HCT116 (cell line): Measurements from ENCODE around the gene SLC50A1. TPM values are rescaled to one million over a fixed set of nuclear protein-coding genes. Genes with fewer than 3 reads are reported as not detected.

Source experiments
- ATAC-seq: fragments of 200-7000 bp; cut with Tn5 transposase; 2 replicates; pipeline ENCODE4 v1.9.1; 2020; ENCODE audit warnings: mild to moderate bottlenecking, moderate library complexity
- BruUV-seq: library from RNA; stranded (reverse); fragments of 400-500 nt; replicated peaks from 2 replicates; lab custom pipeline; 2021; lab: Mats Ljungman, UMichigan
- CTCF ChIA-PET: fragments of 300-600 bp; sonication (Branson Sonifier 250); formaldehyde crosslinking; loops from one replicate; lab custom pipeline; 2021; ENCODE audit warnings: antibody characterized with exemption; lab: Charles Lee
- POLR2A ChIA-PET: fragments of 300-600, 350-600 bp; sonication (Branson Sonifier 250); formaldehyde crosslinking; loops from one replicate; lab custom pipeline; 2021; ENCODE audit warnings: antibody characterized with exemption; lab: Charles Lee
- RAD21 ChIA-PET, 2 experiments: fragments of 300-600 bp; sonication (Branson Sonifier 250); formaldehyde crosslinking; loops; one replicate each; lab custom pipeline; 2023; ENCODE audit warnings: low total read pairs in 2 of 2; ENCODE audit not compliant: uncharacterized antibody in 2 of 2, unreplicated experiment in 2 of 2, low non-redundant PET in 1 of 2; lab: Charles Lee
- DNase-seq: peaks from one replicate; pipeline ENCODE4 v3.0.0-alpha.2; 2010; ENCODE audit warnings: low read depth, low spot score
- H2AFZ ChIP-seq: fragments of 200-600 bp; shearing (Covaris generic), sonication (generic); 2 replicates; pipeline ENCODE4 v1.6.1; 2017; ENCODE audit warnings: low read depth, mixed run types, mixed read lengths, antibody characterized with exemption, low read length; ENCODE audit not compliant: poor library complexity, severe bottlenecking
- H3K27ac ChIP-seq: 2 replicates; pipeline ENCODE4 v1.5.1; 2012; ENCODE audit warnings: low read depth, low read length
- H3K27me3 ChIP-seq: fragments of 200-600 bp; sonication (generic); 2 replicates; pipeline ENCODE4 v1.6.1; 2016; ENCODE audit warnings: mixed run types, low read length, mixed read lengths; ENCODE audit not compliant: insufficient read depth
- H3K36me3 ChIP-seq, 2 experiments: fragments of 200-500 bp in 1 of 2; fragments of 200-600 bp in 1 of 2; sonication (Bioruptor generic) in 1 of 2; sonication (generic) in 1 of 2; 2 replicates each; pipeline versions ENCODE4 v1.5.1 to v1.6.1; 2014 to 2016; ENCODE audit warnings: low read length in 2 of 2, inconsistent platforms in 1 of 2, mixed read lengths in 1 of 2, mixed run types in 1 of 2; ENCODE audit not compliant: insufficient read depth in 2 of 2, control insufficient read depth in 1 of 2
- H3K4me1 ChIP-seq, 2 experiments: fragments of 200-600 bp in 1 of 2; sonication (generic) in 1 of 2; 2 replicates each; pipeline versions ENCODE4 v1.5.1 to v1.6.1; 2012 to 2017; ENCODE audit warnings: low read length in 2 of 2, inconsistent platforms in 1 of 2, mild to moderate bottlenecking in 1 of 2, mixed read lengths in 1 of 2, mixed run types in 1 of 2, moderate library complexity in 1 of 2; ENCODE audit not compliant: insufficient read depth in 2 of 2, control insufficient read depth in 1 of 2
- H3K4me2 ChIP-seq: fragments of 200-600 bp; sonication (generic); 2 replicates; pipeline ENCODE4 v1.6.1; 2017; ENCODE audit warnings: mixed run types, low read length, mixed read lengths
- H3K4me3 ChIP-seq, 2 experiments: fragments of 200-600 bp in 1 of 2; sonication (generic) in 1 of 2; replicated peaks in 1 of 2; 2 replicates each; pipeline ENCODE4 v1.5.1; 2011 to 2016; ENCODE audit warnings: low read length in 2 of 2, control low read depth in 1 of 2, low read depth in 1 of 2, mild to moderate bottlenecking in 1 of 2, mixed read lengths in 1 of 2, mixed run types in 1 of 2
- H3K79me2 ChIP-seq: fragments of 200-600 bp; sonication (generic); 2 replicates; pipeline ENCODE4 v1.6.1; 2017; ENCODE audit warnings: mild to moderate bottlenecking, mixed run types, low read length, moderate library complexity, mixed read lengths; ENCODE audit not compliant: insufficient read depth
- H3K9ac ChIP-seq: fragments of 200-600 bp; sonication (generic); 2 replicates; pipeline ENCODE4 v1.6.1; 2016; ENCODE audit warnings: low read length, mixed read lengths
- H3K9me2 ChIP-seq: fragments of 200-600 bp; sonication (generic), shearing (Covaris generic); 2 replicates; pipeline ENCODE4 v1.6.1; 2017; ENCODE audit warnings: mixed run types, mild to moderate bottlenecking, moderate library complexity; ENCODE audit not compliant: insufficient read depth
- H3K9me3 ChIP-seq, 2 experiments: fragments of 200-500 bp in 1 of 2; fragments of 200-600 bp in 1 of 2; sonication (Bioruptor generic) in 1 of 2; sonication (generic) in 1 of 2; 2 replicates each; pipeline ENCODE4 v1.6.1; 2014 to 2017; ENCODE audit warnings: low read length in 2 of 2, mixed read lengths in 2 of 2, inconsistent platforms in 1 of 2, low read depth in 1 of 2, mild to moderate bottlenecking in 1 of 2, mixed run types in 1 of 2, moderate library complexity in 1 of 2; ENCODE audit not compliant: control insufficient read depth in 1 of 2, insufficient read depth in 1 of 2
- H4K20me1 ChIP-seq: fragments of 200-600 bp; sonication (generic), shearing (Covaris generic); 2 replicates; pipeline ENCODE4 v1.6.1; 2017; ENCODE audit warnings: mixed run types, mild to moderate bottlenecking, moderate library complexity; ENCODE audit not compliant: insufficient read depth
- CTCF ChIP-seq, 3 experiments: fragments of 200-600 bp in 1 of 3; sonication (generic) in 1 of 3; IDR thresholded peaks in 2 of 3; conservative IDR thresholded peaks in 1 of 3; 2 replicates each; pipeline ENCODE4 v1.5.1; 2012 to 2017; ENCODE audit warnings: low read depth in 2 of 3, low read length in 2 of 3, antibody characterized with exemption in 1 of 3, borderline replicate concordance in 1 of 3, control low read depth in 1 of 3, mild to moderate bottlenecking in 1 of 3, mixed read lengths in 1 of 3, mixed run types in 1 of 3, moderate library complexity in 1 of 3; ENCODE audit not compliant: insufficient read depth in 1 of 3
- EGR1 ChIP-seq: IDR thresholded peaks from 2 replicates; pipeline ENCODE4 v1.6.1; 2012; ENCODE audit warnings: low read depth
- ELF1 ChIP-seq: IDR thresholded peaks from 2 replicates; pipeline ENCODE4 v1.6.1; 2012; ENCODE audit warnings: low read depth, borderline replicate concordance
- EZH2 ChIP-seq: fragments of 200-600 bp; sonication (generic); IDR thresholded peaks from 2 replicates; pipeline ENCODE4 v1.6.1; 2017; ENCODE audit warnings: antibody characterized with exemption, mixed run types
- JUND ChIP-seq: IDR thresholded peaks from 2 replicates; pipeline ENCODE4 v1.6.1; 2012
- intact Hi-C: fragments of 100-400 bp; cut with micrococcal nuclease; formaldehyde crosslinking; loops from 2 replicates; pipeline ENCODE4 v1.10.0; 2022
- total RNA-seq: library from RNA; stranded (reverse); gene quantifications from one replicate; pipeline ENCODE4 v1.2.1, GENCODE V29; 2021; ENCODE audit not compliant: unreplicated experiment

The SLC50A1 gene
- total RNA-seq, 1 experiment from 2014 or later: 49.9 TPM

GRCh38 chr1:155086128-155086741 lies 49.4 kb upstream of the SLC50A1 start:
- Histone ChIP-seq H3K9ac (peak overlapping the region; percentile 79), H3K27me3 (no peaks in the 10 kb centered on the region), H2AFZ (no peak overlapping the region), H3K79me2 (no peaks in the 10 kb centered on the region; the same call in 1 of the 2 replicates), H3K4me2 (peak overlapping the region; percentile 90), H3K36me3 (peaks cover 0 to 6% of the 10 kb centered on the region in 2 experiments; a peak in 1 of 4 replicates), H3K4me3 (peak overlapping the region; percentile 61 to 67), H3K27ac (peak overlapping the region; percentile 67), H4K20me1 (no peaks in the 10 kb centered on the region), H3K9me2 (no peaks in the 10 kb centered on the region)
- ChIA-PET POLR2A (interaction anchor here (1.5 to 1.9 kb wide), 2 partner anchors 87 to 108 kb away, joined by 3 to 7 read pairs; partner anchors contain the start of gene KRTCAP2), RAD21 (no interaction called here)
- ATAC-seq: peak; percentile 29
- intact Hi-C loops: no loop called here
- no peak for DNase-seq
- BruUV-seq: TSS peak; percentile 43
- TF ChIP-seq CTCF (IDR thresholded peaks at IDR 0.05 in 2 of 3, conservative IDR thresholded peaks at IDR 0.05 in 1 of 3; ENCODE audit: borderline replicate concordance in 1 of 3, insufficient read depth in 1 of 3, low read depth in 2 of 3, low read length in 2 of 3): peak in 2 of 3 experiments; percentile 94 to 96; a peak in 4 of 6 replicates
- TF ChIP-seq JUND: no peak
- TF ChIP-seq, all 23 proteins: peak for 1
- peaks cover 24 to 52% of the 10 kb centered on the region in 2 experiments for H3K4me1 ChIP-seq
- no peaks in the 10 kb centered on the region for H3K9me3 ChIP-seq
- CTCF ChIA-PET: interaction anchor here (0.8 to 3.1 kb wide), 8 partner anchors 14 to 87 kb away, joined by 3 to 52 read pairs (median 23); partner anchors contain the start of genes ADAM15, EFNA4 and KRTCAP2

- POLR2A ChIA-PET: no interaction called here
- peak overlapping the region; percentile 90 for H3K4me2 ChIP-seq
- no peak overlapping the region for H3K4me3 ChIP-seq
- no peak overlapping the region for H3K9ac ChIP-seq
- no peaks in the 10 kb centered on the region for H3K27me3 ChIP-seq
- RAD21 ChIA-PET: no interaction called here
- no TSS peak for BruUV-seq
- H3K27ac ChIP-seq: peak overlapping the region; percentile 67; the same call in 1 of the 2 replicates
- ATAC-seq (no peak), DNase-seq (no peak)
- TF ChIP-seq CTCF (IDR thresholded peaks at IDR 0.05 in 2 of 3, conservative IDR thresholded peaks at IDR 0.05 in 1 of 3; ENCODE audit: borderline replicate concordance in 1 of 3, insufficient read depth in 1 of 3, low read depth in 2 of 3, low read length in 2 of 3): peak in 1 of 3 experiments; percentile 40; a peak in 2 of 6 replicates
- no peak for TF ChIP-seq EZH2
- TF ChIP-seq ELF1: no peak
- no peak for TF ChIP-seq EGR1
- intact Hi-C loops: no loop called here
- no peaks in the 10 kb centered on the region for H3K9me3 ChIP-seq
- peaks cover 23 to 55% of the 10 kb centered on the region in 2 experiments for H3K4me1 ChIP-seq
- peaks cover 0 to 6% of the 10 kb centered on the region in 2 experiments; a peak in 1 of 4 replicates for H3K36me3 ChIP-seq
- CTCF ChIA-PET: interaction anchor here (2.5 to 3.1 kb wide), 5 partner anchors 36 to 85 kb away, joined by 11 to 52 read pairs (median 32); partner anchors contain the start of genes ADAM15 and KRTCAP2
- no peaks in the 10 kb centered on the region for H4K20me1 ChIP-seq
- no peaks in the 10 kb centered on the region; the same call in 1 of the 2 replicates for H3K79me2 ChIP-seq
- H2AFZ ChIP-seq: no peak overlapping the region
- H3K9me2 ChIP-seq: no peaks in the 10 kb centered on the region
These were observed 48.7 kb upstream of the SLC50A1 start for GRCh38 chr1:155086856-155087535.
